Measurements from ENCODE around the gene COL16A1. TPM values are rescaled to one million over a fixed set of nuclear protein-coding genes. Genes with fewer than 3 reads are reported as not detected.

Gene COL16A1
- total RNA-seq, 1 donor = 0.10 TPM

GRCh38 chr1:31672986-31673385, 30.8 kb downstream of the COL16A1 start:
- no peak overlapping the region for H3K4me3 ChIP-seq (ENCODE audit: low read length)
- peaks cover 8% of the 10 kb centered on the region for H3K4me1 ChIP-seq (ENCODE audit: insufficient read depth, low read length)
- H3K27me3 ChIP-seq (ENCODE audit: insufficient read depth, low read length) = peaks cover 3% of the 10 kb centered on the region
- no peaks in the 10 kb centered on the region for H3K9me3 ChIP-seq (ENCODE audit: low read depth, low read length)

GRCh38 chr1:31671561-31672201, 32.1 kb downstream of the COL16A1 start:
- H3K4me1 ChIP-seq (ENCODE audit: insufficient read depth, low read length) = peaks cover 8% of the 10 kb centered on the region
- H3K27me3 ChIP-seq (ENCODE audit: insufficient read depth, low read length) = peaks cover 3% of the 10 kb centered on the region
- H3K4me3 ChIP-seq (ENCODE audit: low read length) = no peak overlapping the region
- no peaks in the 10 kb centered on the region for H3K9me3 ChIP-seq (ENCODE audit: low read depth, low read length)

GRCh38 chr1:31671147-31671546, 32.7 kb downstream of the COL16A1 start:
- H3K4me1 ChIP-seq (ENCODE audit: insufficient read depth, low read length) = peaks cover 8% of the 10 kb centered on the region
- no peak overlapping the region for H3K4me3 ChIP-seq (ENCODE audit: low read length)
- H3K9me3 ChIP-seq (ENCODE audit: low read depth, low read length) = no peaks in the 10 kb centered on the region
- peaks cover 3% of the 10 kb centered on the region for H3K27me3 ChIP-seq (ENCODE audit: insufficient read depth, low read length)

GRCh38 chr1:31670593-31670964, 33.2 kb downstream of the COL16A1 start:
- Histone ChIP-seq H3K27me3 (ENCODE audit: insufficient read depth, low read length) (peaks cover 3% of the 10 kb centered on the region), H3K4me3 (ENCODE audit: low read length) (no peak overlapping the region), H3K9me3 (ENCODE audit: low read depth, low read length) (no peaks in the 10 kb centered on the region), H3K4me1 (ENCODE audit: insufficient read depth, low read length) (peaks cover 8% of the 10 kb centered on the region)

GRCh38 chr1:31669786-31670592, 33.8 kb downstream of the COL16A1 start:
- Histone ChIP-seq H3K9me3 (ENCODE audit: low read depth, low read length) (no peaks in the 10 kb centered on the region), H3K27me3 (ENCODE audit: insufficient read depth, low read length) (peaks cover 3% of the 10 kb centered on the region), H3K4me3 (ENCODE audit: low read length) (no peak overlapping the region), H3K4me1 (ENCODE audit: insufficient read depth, low read length) (peaks cover 8% of the 10 kb centered on the region)

GRCh38 chr1:31669433-31669785, 34.4 kb downstream of the COL16A1 start:
- Histone ChIP-seq H3K27me3 (ENCODE audit: insufficient read depth, low read length) (peaks cover 3% of the 10 kb centered on the region), H3K4me3 (ENCODE audit: low read length) (no peak overlapping the region), H3K4me1 (ENCODE audit: insufficient read depth, low read length) (peaks cover 8% of the 10 kb centered on the region), H3K9me3 (ENCODE audit: low read depth, low read length) (no peaks in the 10 kb centered on the region)

- H3K4me1 ChIP-seq (ENCODE audit: insufficient read depth, low read length) = peaks cover 8% of the 10 kb centered on the region
- peaks cover 3% of the 10 kb centered on the region for H3K27me3 ChIP-seq (ENCODE audit: insufficient read depth, low read length)
- no peaks in the 10 kb centered on the region for H3K9me3 ChIP-seq (ENCODE audit: low read depth, low read length)
- no peak overlapping the region for H3K4me3 ChIP-seq (ENCODE audit: low read length)
Measured at GRCh38 chr1:31668303-31668883, 35.4 kb downstream of the COL16A1 start.

- H3K9me3 ChIP-seq (ENCODE audit: low read depth, low read length) = no peaks in the 10 kb centered on the region
- H3K27me3 ChIP-seq (ENCODE audit: insufficient read depth, low read length) = peaks cover 3% of the 10 kb centered on the region
- peaks cover 8% of the 10 kb centered on the region for H3K4me1 ChIP-seq (ENCODE audit: insufficient read depth, low read length)
Measured at GRCh38 chr1:31667065-31667785, 36.6 kb downstream of the COL16A1 start.

GRCh38 chr1:31666263-31666963, 37.4 kb downstream of the COL16A1 start:
- H3K4me1 ChIP-seq (ENCODE audit: insufficient read depth, low read length) = peaks cover 8% of the 10 kb centered on the region
- H3K9me3 ChIP-seq (ENCODE audit: low read depth, low read length) = no peaks in the 10 kb centered on the region
- H3K27me3 ChIP-seq (ENCODE audit: insufficient read depth, low read length) = peaks cover 3% of the 10 kb centered on the region
- no peak overlapping the region for H3K4me3 ChIP-seq (ENCODE audit: low read length)

More at GRCh38 chr1:31667065-31667785, 36.6 kb downstream of the COL16A1 start:
- H3K4me3 ChIP-seq (ENCODE audit: low read length) = no peak overlapping the region

- peaks cover 3% of the 10 kb centered on the region for H3K27me3 ChIP-seq (ENCODE audit: insufficient read depth, low read length)
- H3K4me1 ChIP-seq (ENCODE audit: insufficient read depth, low read length) = peaks cover 7% of the 10 kb centered on the region
- H3K4me3 ChIP-seq (ENCODE audit: low read length) = no peak overlapping the region
- no peaks in the 10 kb centered on the region for H3K9me3 ChIP-seq (ENCODE audit: low read depth, low read length)
Measured at GRCh38 chr1:31665234-31665878, 38.5 kb downstream of the COL16A1 start.

GRCh38 chr1:31664528-31664927, 39.3 kb downstream of the COL16A1 start:
- Histone ChIP-seq H3K27me3 (ENCODE audit: insufficient read depth, low read length) (no peaks in the 10 kb centered on the region), H3K9me3 (ENCODE audit: low read depth, low read length) (no peaks in the 10 kb centered on the region), H3K4me3 (ENCODE audit: low read length) (no peak overlapping the region), H3K4me1 (ENCODE audit: insufficient read depth, low read length) (no peaks in the 10 kb centered on the region)

GRCh38 chr1:31663622-31664452, 40.0 kb downstream of the COL16A1 start:
- peaks cover 3% of the 10 kb centered on the region for H3K4me1 ChIP-seq (ENCODE audit: insufficient read depth, low read length)
- H3K27me3 ChIP-seq (ENCODE audit: insufficient read depth, low read length) = no peaks in the 10 kb centered on the region
- H3K4me3 ChIP-seq (ENCODE audit: low read length) = no peak overlapping the region
- no peaks in the 10 kb centered on the region for H3K9me3 ChIP-seq (ENCODE audit: low read depth, low read length)

- H3K9me3 ChIP-seq (ENCODE audit: low read depth, low read length) = no peaks in the 10 kb centered on the region
- H3K4me1 ChIP-seq (ENCODE audit: insufficient read depth, low read length) = peaks cover 15% of the 10 kb centered on the region
- no peaks in the 10 kb centered on the region for H3K27me3 ChIP-seq (ENCODE audit: insufficient read depth, low read length)
- H3K4me3 ChIP-seq (ENCODE audit: low read length) = no peak overlapping the region
Measured at GRCh38 chr1:31662463-31662862, 41.4 kb downstream of the COL16A1 start.

Measured in mononuclear cell (primary cell).